ENCODE measurements around the gene NFKBIZ. TPM values are rescaled to one million over a fixed set of nuclear protein-coding genes. Genes with fewer than 3 reads are reported as not detected.

NFKBIZ gene
- total RNA-seq, 2 donors from 2014 or later, result 30.1 to 92.3 TPM

DNA sequence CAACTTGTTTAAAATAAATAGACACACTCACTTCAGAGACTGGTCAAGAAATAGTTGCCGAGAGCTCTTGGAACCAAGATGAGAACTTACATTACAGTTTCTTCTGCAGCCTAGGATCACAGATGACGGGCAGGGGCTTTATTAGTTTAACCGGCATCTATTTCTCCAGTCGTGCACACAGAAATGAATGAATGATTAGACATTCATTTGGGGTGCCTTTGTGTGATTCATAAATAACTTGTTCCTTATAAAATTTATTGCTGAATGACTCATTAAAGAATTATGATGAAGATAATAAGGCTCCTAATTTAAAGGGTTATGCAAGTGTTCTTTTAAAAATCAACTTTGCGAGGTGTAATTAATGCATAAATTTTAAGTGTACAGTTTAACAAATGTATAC is 20.8 kb downstream of the NFKBIZ start:
- peaks cover 22% of the 10 kb centered on the region for H3K4me1 ChIP-seq
- H3K9me3 ChIP-seq, result no peaks in the 10 kb centered on the region
- TF ChIP-seq, protein P1, sequence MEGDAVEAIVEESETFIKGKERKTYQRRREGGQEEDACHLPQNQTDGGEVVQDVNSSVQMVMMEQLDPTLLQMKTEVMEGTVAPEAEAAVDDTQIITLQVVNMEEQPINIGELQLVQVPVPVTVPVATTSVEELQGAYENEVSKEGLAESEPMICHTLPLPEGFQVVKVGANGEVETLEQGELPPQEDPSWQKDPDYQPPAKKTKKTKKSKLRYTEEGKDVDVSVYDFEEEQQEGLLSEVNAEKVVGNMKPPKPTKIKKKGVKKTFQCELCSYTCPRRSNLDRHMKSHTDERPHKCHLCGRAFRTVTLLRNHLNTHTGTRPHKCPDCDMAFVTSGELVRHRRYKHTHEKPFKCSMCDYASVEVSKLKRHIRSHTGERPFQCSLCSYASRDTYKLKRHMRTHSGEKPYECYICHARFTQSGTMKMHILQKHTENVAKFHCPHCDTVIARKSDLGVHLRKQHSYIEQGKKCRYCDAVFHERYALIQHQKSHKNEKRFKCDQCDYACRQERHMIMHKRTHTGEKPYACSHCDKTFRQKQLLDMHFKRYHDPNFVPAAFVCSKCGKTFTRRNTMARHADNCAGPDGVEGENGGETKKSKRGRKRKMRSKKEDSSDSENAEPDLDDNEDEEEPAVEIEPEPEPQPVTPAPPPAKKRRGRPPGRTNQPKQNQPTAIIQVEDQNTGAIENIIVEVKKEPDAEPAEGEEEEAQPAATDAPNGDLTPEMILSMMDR (IDR thresholded peaks at IDR 0.05), result no peak
- TF ChIP-seq POLR2A (IDR thresholded peaks at IDR 0.05), result no peak
- H3K27ac ChIP-seq, result no peak overlapping the region
- DNase-seq, result no peak
- WGBS, 2 donors, result 88 to 97% methylated on average over 5 of the region's 5 CpGs
- no peaks in the 10 kb centered on the region for H3K27me3 ChIP-seq
- H3K4me3 ChIP-seq, result no peak overlapping the region
- intact Hi-C loops (cut with DNase I), result no loop called here
- ATAC-seq, result no peak
- no peaks in the 10 kb centered on the region for H3K36me3 ChIP-seq (replicated peaks in 1 of 2; ENCODE audit: insufficient read depth in 1 of 2, low read depth in 2 of 2)

DNA sequence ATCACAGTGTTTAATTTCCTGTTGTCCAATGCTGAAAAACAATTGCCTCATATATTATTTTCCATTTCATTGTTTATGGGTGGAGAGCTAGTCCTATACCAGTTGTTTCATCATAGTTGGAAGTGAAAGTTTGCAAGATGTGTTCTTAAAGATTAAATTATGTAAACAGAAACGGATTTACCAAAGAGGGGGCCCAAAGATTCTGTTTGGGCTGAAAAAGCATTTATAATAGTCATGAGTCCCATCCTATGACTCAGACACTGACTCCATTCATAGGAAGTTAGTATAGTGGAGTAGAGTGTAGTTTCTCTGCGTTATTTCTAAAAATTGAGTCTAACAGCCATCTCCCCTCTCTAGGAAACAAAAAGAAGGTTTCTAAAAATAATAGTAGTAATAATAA is 24.3 kb downstream of the NFKBIZ start:
- Histone ChIP-seq H3K27ac (no peak overlapping the region), H3K4me1 (peaks cover 11% of the 10 kb centered on the region), H3K9me3 (no peaks in the 10 kb centered on the region), H3K4me3 (no peak overlapping the region), H3K36me3 (replicated peaks in 1 of 2; ENCODE audit: insufficient read depth in 1 of 2, low read depth in 2 of 2) (no peaks in the 10 kb centered on the region), H3K27me3 (no peaks in the 10 kb centered on the region)
- no peak for DNase-seq
- no peak for TF ChIP-seq POLR2A (IDR thresholded peaks at IDR 0.05)
- TF ChIP-seq, protein P1 (IDR thresholded peaks at IDR 0.05), result no peak
- no peak for ATAC-seq
- 62 to 63% methylated on average over 2 of the region's 2 CpGs for WGBS, 2 donors
- intact Hi-C loops (cut with DNase I), result no loop called here

DNA sequence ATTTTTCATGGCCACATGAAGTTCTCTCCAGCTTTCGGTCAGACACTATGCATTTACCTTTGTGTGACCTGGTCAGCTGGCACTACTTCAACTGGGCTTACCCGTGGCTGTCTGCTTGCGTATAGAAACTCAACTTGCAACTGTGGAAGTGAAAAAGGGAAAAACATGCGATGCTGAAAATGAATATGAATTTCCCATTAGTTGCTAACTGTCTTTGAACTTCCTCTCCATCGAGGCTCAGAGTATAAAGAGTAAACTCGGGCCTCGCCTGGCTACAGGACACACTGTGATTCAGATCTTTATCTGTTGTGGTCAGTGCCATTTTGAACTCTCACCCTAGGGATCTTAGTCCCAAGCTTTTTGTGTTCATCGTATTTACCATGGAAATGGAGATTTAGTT is 26.8 kb downstream of the NFKBIZ start:
- no peaks in the 10 kb centered on the region for H3K4me1 ChIP-seq
- H3K36me3 ChIP-seq (replicated peaks in 1 of 2; ENCODE audit: insufficient read depth in 1 of 2, low read depth in 2 of 2), result no peaks in the 10 kb centered on the region
- intact Hi-C loops (cut with DNase I), result no loop called here
- H3K9me3 ChIP-seq, result no peaks in the 10 kb centered on the region
- no peak for DNase-seq
- TF ChIP-seq, protein P1 (IDR thresholded peaks at IDR 0.05), result no peak
- TF ChIP-seq POLR2A (IDR thresholded peaks at IDR 0.05), result no peak
- WGBS, 2 donors, result 70 to 81% methylated on average over 8 of the region's 8 CpGs
- H3K4me3 ChIP-seq, result no peak overlapping the region
- H3K27ac ChIP-seq, result no peak overlapping the region
- H3K27me3 ChIP-seq, result no peaks in the 10 kb centered on the region
- no peak for ATAC-seq

DNA sequence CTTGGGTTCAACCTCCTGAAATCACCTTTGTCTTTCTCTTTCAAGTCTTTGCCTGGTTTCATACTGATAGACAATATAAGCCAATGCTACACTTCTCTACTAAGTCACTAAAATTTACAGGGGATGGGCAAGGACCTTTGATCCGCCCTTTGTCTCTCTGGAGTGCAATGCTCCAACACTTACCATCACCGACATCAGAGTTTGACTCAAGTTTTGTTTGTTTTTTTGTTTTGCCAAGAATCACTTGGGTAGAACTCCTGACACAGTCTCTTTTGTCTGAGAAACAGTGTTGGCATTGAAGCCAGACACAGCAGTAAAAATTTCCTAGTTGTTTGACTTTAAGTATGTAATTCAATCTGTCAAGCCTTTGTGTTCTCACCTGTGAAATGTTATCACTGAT is 29.3 kb downstream of the NFKBIZ start:
- no peak for ATAC-seq
- Histone ChIP-seq H3K4me3 (no peak overlapping the region), H3K36me3 (replicated peaks in 1 of 2; ENCODE audit: insufficient read depth in 1 of 2, low read depth in 2 of 2) (no peaks in the 10 kb centered on the region), H3K27me3 (no peaks in the 10 kb centered on the region), H3K27ac (no peak overlapping the region), H3K9me3 (no peaks in the 10 kb centered on the region), H3K4me1 (no peaks in the 10 kb centered on the region)
- WGBS, 2 donors, result 71 to 76% methylated on average over 2 of the region's 2 CpGs
- DNase-seq, result no peak
- no peak for TF ChIP-seq POLR2A (IDR thresholded peaks at IDR 0.05)
- TF ChIP-seq, protein P1 (IDR thresholded peaks at IDR 0.05), result no peak
- intact Hi-C loops (cut with DNase I), result no loop called here

DNA sequence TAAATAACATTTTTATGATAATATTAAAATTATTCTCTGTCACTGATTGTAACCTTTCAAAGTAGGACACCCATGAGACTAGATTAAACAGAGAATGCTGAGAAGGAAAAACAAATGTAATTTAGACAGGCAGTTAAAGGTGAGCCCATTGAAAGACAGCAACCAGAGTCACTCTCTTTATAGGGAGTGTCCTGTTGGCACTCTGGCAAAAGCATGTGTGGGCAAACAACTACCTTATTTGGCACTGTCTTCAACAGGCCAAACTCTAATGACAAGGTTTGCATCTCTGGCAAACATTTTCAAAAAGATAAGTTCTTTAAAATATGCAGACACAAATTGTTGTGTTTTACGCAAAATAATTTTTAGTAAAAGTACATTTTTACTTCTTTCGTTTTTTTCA is 29.8 kb downstream of the NFKBIZ start:
- ATAC-seq (no peak), DNase-seq (no peak)
- Histone ChIP-seq H3K4me3 (no peak overlapping the region), H3K4me1 (no peaks in the 10 kb centered on the region), H3K27me3 (no peaks in the 10 kb centered on the region), H3K27ac (no peak overlapping the region), H3K36me3 (replicated peaks in 1 of 2; ENCODE audit: insufficient read depth in 1 of 2, low read depth in 2 of 2) (no peaks in the 10 kb centered on the region), H3K9me3 (no peaks in the 10 kb centered on the region)
- 94% methylated on average over 2 of the region's 2 CpGs for WGBS, 2 donors
- TF ChIP-seq, protein P1 (IDR thresholded peaks at IDR 0.05), result no peak
- TF ChIP-seq POLR2A (IDR thresholded peaks at IDR 0.05), result no peak
- intact Hi-C loops (cut with DNase I), result no loop called here

Measured in body of pancreas (tissue), 4 donors.